GM23338 (cell line): ENCODE measurements around the gene PGPEP1. TPM values are rescaled to one million over a fixed set of nuclear protein-coding genes. Genes with fewer than 3 reads are reported as not detected.

Experiments
- ATAC-seq: fragments of 200-7000 bp; cut with Tn5 transposase; 3 replicates; pipeline ENCODE4 v1.9.1; 2020
- DNase-seq: peaks from one replicate; pipeline ENCODE4 v3.0.0-alpha.2; 2015; ENCODE audit warnings: low spot score
- H2AFZ ChIP-seq: fragments of 200-600 bp; sonication (generic); 2 replicates; pipeline ENCODE4 v1.8.0; 2016; ENCODE audit warnings: antibody characterized with exemption, mild to moderate bottlenecking, moderate library complexity
- H3F3A ChIP-seq: fragments of 200-600 bp; sonication (generic); replicated peaks from 2 replicates; pipeline ENCODE4 v1.8.0; 2017; ENCODE audit warnings: antibody characterized with exemption, mixed run types, low read depth
- H3K27ac ChIP-seq: fragments of 200-600 bp; sonication (generic); 2 replicates; pipeline ENCODE4 v1.6.1; 2016; ENCODE audit warnings: low read depth
- H3K27me3 ChIP-seq: fragments of 200-600 bp; sonication (generic); 2 replicates; pipeline ENCODE4 v1.8.0; 2016; ENCODE audit warnings: mild to moderate bottlenecking, mixed run types, moderate library complexity; ENCODE audit not compliant: insufficient read depth
- H3K36me3 ChIP-seq: fragments of 200-600 bp; sonication (generic); 2 replicates; pipeline ENCODE4 v1.8.0; 2016; ENCODE audit warnings: mild to moderate bottlenecking; ENCODE audit not compliant: insufficient read depth
- H3K4me1 ChIP-seq: fragments of 200-600 bp; sonication (generic); 2 replicates; pipeline ENCODE4 v1.8.0; 2016; ENCODE audit warnings: mild to moderate bottlenecking, moderate library complexity; ENCODE audit not compliant: insufficient read depth
- H3K4me2 ChIP-seq: fragments of 200-600 bp; sonication (generic); 2 replicates; pipeline ENCODE4 v1.7.1; 2017; ENCODE audit warnings: mixed run types
- H3K4me3 ChIP-seq: fragments of 200-600 bp; sonication (generic); 2 replicates; pipeline ENCODE4 v1.6.1; 2016; ENCODE audit warnings: mixed run types
- H3K79me2 ChIP-seq: fragments of 200-600 bp; sonication (generic); replicated peaks from 2 replicates; pipeline ENCODE4 v1.8.0; 2017; ENCODE audit warnings: mild to moderate bottlenecking; ENCODE audit not compliant: insufficient read depth
- H3K9me2 ChIP-seq: fragments of 200-600 bp; sonication (generic); 2 replicates; pipeline ENCODE4 v1.8.0; 2017; ENCODE audit not compliant: insufficient read depth
- H4K20me1 ChIP-seq: fragments of 200-600 bp; sonication (generic); replicated peaks from 2 replicates; pipeline ENCODE4 v1.8.0; 2017; ENCODE audit warnings: mild to moderate bottlenecking; ENCODE audit not compliant: insufficient read depth
- H3K27ac Mint-ChIP-seq: 2 replicates; pipeline ENCODE4 v1.8.0; 2020; ENCODE audit warnings: inconsistent platforms, mild to moderate bottlenecking, moderate library complexity, mixed read lengths
- H3K27me3 Mint-ChIP-seq: 3 replicates; pipeline ENCODE4 v1.8.0; 2022; ENCODE audit warnings: low read depth, mild to moderate bottlenecking, moderate library complexity, mixed read lengths, inconsistent platforms; ENCODE audit not compliant: insufficient read depth, poor library complexity
- H3K36me3 Mint-ChIP-seq: 3 replicates; pipeline ENCODE4 v1.8.0; 2021; ENCODE audit warnings: low read depth, mild to moderate bottlenecking, inconsistent platforms, moderate library complexity, mixed read lengths
- H3K4me1 Mint-ChIP-seq: 3 replicates; pipeline ENCODE4 v1.8.0; 2020; ENCODE audit warnings: mild to moderate bottlenecking, inconsistent platforms, mixed read lengths
- H3K4me3 Mint-ChIP-seq: 3 replicates; pipeline ENCODE4 v1.8.0; 2021; ENCODE audit warnings: moderate library complexity, mild to moderate bottlenecking, inconsistent platforms, mixed read lengths
- H3K9me3 Mint-ChIP-seq: 3 replicates; pipeline ENCODE4 v1.8.0; 2020; ENCODE audit warnings: moderate library complexity, mild to moderate bottlenecking, inconsistent platforms, mixed read lengths
- EZH2phosphoT487 ChIP-seq: fragments of 200-600 bp; sonication (generic); IDR thresholded peaks from one replicate; pipeline ENCODE4 v1.8.1; 2018; ENCODE audit warnings: antibody characterized with exemption; ENCODE audit not compliant: unreplicated experiment
- NANOG ChIP-seq: IDR thresholded peaks from 2 replicates; pipeline ENCODE4 v1.6.1; 2016; ENCODE audit warnings: antibody characterized with exemption, borderline replicate concordance
- POLR2AphosphoS5 ChIP-seq: IDR thresholded peaks from 2 replicates; pipeline ENCODE4 v1.6.1; 2016; ENCODE audit warnings: antibody characterized with exemption, low read depth
- polyA plus RNA-seq: library from polyadenylated mRNA; unstranded; fragments of >200 nt; fragmentation: Nextera tagmentation; extraction: Ambion mirVana; gene quantifications from 2 replicates; pipeline ENCODE4 v1.2.1, GENCODE V29; 2016
- total RNA-seq: library from RNA; depleted of rRNA; stranded (reverse); fragments of >200 nt; shearing (Covaris generic); gene quantifications from 2 replicates; pipeline ENCODE4 v1.2.3, GENCODE V29; 2014
- TF ChIP-seq, protein P1 (sequence below), 2 experiments: fragments of 200-600 bp in 1 of 2; sonication (generic) in 1 of 2; conservative IDR thresholded peaks; 2 replicates each; pipeline versions ENCODE4 v1.5.1 to v1.6.1; 2016 to 2017; ENCODE audit warnings: antibody characterized with exemption in 2 of 2, low read depth in 2 of 2, mild to moderate bottlenecking in 2 of 2, moderate library complexity in 1 of 2
- TF ChIP-seq, protein P2 (sequence below): IDR thresholded peaks from one replicate; pipeline ENCODE4 v1.6.1; 2018; ENCODE audit warnings: antibody characterized with exemption; ENCODE audit not compliant: unreplicated experiment
- TF ChIP-seq, protein P3 (sequence below): IDR thresholded peaks from 2 replicates; pipeline ENCODE4 v1.6.1; 2016; ENCODE audit warnings: antibody characterized with exemption
- TF ChIP-seq, protein P4 (sequence below): fragments of 250-450 bp; sonication (Bioruptor Pico); IDR thresholded peaks from 2 replicates; pipeline ENCODE4 v1.5.0; 2020; ENCODE audit warnings: mild to moderate bottlenecking, moderate library complexity

The PGPEP1 gene
- total and polyA plus RNA-seq, 2 experiments from 2014 or later = 15.5 to 18.9 TPM

DNA sequence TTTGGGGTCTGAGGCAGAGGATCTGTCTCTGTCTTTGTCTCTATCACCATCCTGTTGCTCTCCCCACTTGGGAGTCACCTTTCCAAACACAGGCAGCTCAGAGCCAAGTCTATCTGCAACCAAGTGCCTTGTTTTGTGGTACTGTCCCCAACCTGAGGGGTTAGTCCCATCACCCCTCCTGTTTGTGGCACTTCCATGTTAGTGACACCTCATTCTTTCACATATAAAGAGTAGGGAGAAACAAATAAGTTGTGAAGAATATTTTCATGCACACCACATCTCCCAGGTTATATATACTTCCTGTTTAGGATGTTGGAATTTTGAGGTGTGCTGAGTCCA lies 49.3 kb downstream of the PGPEP1 start:
- H3K27me3 Mint-ChIP-seq = peaks cover 37% of the 10 kb centered on the region
- no peak overlapping the region for H3K4me3 Mint-ChIP-seq
- no peaks in the 10 kb centered on the region for H3K9me3 Mint-ChIP-seq

DNA sequence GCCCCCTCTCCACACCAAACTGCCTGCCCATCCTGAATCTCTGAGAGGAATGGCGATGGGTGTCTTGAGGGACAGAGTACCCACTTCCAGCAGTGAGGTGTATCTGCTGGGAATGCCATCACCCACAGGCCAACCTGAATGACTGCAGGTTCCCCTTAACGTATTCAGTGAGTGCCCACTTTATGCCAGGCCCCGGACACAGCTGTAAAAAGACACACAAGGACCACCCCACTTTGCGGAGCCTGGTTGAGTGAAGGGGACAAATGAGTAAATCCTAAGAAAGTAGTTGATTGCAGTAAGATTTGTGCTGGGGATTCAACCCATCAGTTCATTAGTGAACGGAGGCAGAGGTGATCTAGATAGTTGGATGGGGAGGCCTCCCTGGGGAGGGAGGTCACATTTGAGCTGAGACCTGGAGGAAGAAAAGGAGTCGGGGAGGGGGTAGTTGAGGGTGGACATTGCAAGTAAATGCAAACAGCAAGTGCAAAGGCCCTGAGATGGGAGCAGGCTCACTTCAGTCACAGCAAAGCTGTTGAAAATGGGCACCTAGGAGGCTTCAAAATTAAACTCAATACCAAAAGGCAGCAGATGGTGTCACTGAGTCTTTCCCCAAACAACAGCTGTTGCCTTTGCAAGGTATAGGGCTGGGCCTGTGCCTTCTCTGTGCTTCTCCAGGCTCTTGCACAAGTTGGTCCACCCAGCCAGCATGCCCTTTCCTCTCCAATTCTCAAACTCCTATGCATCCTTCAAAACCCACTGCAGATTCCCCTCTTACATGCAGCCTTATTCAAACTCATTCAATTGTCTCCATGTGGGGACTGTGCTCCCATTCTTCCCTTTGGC lies 49.9 kb downstream of the PGPEP1 start:
- H3K27ac Mint-ChIP-seq = no peak overlapping the region
- Histone ChIP-seq H2AFZ (no peak overlapping the region), H3K4me3 (no peak overlapping the region), H3K36me3 (no peaks in the 10 kb centered on the region), H3K9me2 (no peaks in the 10 kb centered on the region), H3K79me2 (no peaks in the 10 kb centered on the region), H4K20me1 (no peaks in the 10 kb centered on the region), H3F3A (peaks cover 23% of the 10 kb centered on the region), H3K4me1 (peaks cover 7% of the 10 kb centered on the region), H3K4me2 (no peak overlapping the region), H3K27ac (no peak overlapping the region), H3K27me3 (peaks cover 21% of the 10 kb centered on the region)
- H3K4me1 Mint-ChIP-seq = peaks cover 8% of the 10 kb centered on the region; the same call in 2 of the 3 replicates
- no peak for ATAC-seq
- peaks cover 11% of the 10 kb centered on the region for H3K36me3 Mint-ChIP-seq
- no peaks in the 10 kb centered on the region for H3K9me3 Mint-ChIP-seq
- H3K4me3 Mint-ChIP-seq = no peak overlapping the region; the same call in 2 of the 3 replicates
- TF ChIP-seq, protein P1, sequence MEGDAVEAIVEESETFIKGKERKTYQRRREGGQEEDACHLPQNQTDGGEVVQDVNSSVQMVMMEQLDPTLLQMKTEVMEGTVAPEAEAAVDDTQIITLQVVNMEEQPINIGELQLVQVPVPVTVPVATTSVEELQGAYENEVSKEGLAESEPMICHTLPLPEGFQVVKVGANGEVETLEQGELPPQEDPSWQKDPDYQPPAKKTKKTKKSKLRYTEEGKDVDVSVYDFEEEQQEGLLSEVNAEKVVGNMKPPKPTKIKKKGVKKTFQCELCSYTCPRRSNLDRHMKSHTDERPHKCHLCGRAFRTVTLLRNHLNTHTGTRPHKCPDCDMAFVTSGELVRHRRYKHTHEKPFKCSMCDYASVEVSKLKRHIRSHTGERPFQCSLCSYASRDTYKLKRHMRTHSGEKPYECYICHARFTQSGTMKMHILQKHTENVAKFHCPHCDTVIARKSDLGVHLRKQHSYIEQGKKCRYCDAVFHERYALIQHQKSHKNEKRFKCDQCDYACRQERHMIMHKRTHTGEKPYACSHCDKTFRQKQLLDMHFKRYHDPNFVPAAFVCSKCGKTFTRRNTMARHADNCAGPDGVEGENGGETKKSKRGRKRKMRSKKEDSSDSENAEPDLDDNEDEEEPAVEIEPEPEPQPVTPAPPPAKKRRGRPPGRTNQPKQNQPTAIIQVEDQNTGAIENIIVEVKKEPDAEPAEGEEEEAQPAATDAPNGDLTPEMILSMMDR (conservative IDR thresholded peaks at IDR 0.05; ENCODE audit: low read depth in 2 of 2) = no peak
- TF ChIP-seq, protein P2, sequence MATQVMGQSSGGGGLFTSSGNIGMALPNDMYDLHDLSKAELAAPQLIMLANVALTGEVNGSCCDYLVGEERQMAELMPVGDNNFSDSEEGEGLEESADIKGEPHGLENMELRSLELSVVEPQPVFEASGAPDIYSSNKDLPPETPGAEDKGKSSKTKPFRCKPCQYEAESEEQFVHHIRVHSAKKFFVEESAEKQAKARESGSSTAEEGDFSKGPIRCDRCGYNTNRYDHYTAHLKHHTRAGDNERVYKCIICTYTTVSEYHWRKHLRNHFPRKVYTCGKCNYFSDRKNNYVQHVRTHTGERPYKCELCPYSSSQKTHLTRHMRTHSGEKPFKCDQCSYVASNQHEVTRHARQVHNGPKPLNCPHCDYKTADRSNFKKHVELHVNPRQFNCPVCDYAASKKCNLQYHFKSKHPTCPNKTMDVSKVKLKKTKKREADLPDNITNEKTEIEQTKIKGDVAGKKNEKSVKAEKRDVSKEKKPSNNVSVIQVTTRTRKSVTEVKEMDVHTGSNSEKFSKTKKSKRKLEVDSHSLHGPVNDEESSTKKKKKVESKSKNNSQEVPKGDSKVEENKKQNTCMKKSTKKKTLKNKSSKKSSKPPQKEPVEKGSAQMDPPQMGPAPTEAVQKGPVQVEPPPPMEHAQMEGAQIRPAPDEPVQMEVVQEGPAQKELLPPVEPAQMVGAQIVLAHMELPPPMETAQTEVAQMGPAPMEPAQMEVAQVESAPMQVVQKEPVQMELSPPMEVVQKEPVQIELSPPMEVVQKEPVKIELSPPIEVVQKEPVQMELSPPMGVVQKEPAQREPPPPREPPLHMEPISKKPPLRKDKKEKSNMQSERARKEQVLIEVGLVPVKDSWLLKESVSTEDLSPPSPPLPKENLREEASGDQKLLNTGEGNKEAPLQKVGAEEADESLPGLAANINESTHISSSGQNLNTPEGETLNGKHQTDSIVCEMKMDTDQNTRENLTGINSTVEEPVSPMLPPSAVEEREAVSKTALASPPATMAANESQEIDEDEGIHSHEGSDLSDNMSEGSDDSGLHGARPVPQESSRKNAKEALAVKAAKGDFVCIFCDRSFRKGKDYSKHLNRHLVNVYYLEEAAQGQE = no peak
- no peak for TF ChIP-seq NANOG
- TF ChIP-seq, protein P3, sequence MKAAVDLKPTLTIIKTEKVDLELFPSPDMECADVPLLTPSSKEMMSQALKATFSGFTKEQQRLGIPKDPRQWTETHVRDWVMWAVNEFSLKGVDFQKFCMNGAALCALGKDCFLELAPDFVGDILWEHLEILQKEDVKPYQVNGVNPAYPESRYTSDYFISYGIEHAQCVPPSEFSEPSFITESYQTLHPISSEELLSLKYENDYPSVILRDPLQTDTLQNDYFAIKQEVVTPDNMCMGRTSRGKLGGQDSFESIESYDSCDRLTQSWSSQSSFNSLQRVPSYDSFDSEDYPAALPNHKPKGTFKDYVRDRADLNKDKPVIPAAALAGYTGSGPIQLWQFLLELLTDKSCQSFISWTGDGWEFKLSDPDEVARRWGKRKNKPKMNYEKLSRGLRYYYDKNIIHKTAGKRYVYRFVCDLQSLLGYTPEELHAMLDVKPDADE = no peak
- TF ChIP-seq, protein P4, sequence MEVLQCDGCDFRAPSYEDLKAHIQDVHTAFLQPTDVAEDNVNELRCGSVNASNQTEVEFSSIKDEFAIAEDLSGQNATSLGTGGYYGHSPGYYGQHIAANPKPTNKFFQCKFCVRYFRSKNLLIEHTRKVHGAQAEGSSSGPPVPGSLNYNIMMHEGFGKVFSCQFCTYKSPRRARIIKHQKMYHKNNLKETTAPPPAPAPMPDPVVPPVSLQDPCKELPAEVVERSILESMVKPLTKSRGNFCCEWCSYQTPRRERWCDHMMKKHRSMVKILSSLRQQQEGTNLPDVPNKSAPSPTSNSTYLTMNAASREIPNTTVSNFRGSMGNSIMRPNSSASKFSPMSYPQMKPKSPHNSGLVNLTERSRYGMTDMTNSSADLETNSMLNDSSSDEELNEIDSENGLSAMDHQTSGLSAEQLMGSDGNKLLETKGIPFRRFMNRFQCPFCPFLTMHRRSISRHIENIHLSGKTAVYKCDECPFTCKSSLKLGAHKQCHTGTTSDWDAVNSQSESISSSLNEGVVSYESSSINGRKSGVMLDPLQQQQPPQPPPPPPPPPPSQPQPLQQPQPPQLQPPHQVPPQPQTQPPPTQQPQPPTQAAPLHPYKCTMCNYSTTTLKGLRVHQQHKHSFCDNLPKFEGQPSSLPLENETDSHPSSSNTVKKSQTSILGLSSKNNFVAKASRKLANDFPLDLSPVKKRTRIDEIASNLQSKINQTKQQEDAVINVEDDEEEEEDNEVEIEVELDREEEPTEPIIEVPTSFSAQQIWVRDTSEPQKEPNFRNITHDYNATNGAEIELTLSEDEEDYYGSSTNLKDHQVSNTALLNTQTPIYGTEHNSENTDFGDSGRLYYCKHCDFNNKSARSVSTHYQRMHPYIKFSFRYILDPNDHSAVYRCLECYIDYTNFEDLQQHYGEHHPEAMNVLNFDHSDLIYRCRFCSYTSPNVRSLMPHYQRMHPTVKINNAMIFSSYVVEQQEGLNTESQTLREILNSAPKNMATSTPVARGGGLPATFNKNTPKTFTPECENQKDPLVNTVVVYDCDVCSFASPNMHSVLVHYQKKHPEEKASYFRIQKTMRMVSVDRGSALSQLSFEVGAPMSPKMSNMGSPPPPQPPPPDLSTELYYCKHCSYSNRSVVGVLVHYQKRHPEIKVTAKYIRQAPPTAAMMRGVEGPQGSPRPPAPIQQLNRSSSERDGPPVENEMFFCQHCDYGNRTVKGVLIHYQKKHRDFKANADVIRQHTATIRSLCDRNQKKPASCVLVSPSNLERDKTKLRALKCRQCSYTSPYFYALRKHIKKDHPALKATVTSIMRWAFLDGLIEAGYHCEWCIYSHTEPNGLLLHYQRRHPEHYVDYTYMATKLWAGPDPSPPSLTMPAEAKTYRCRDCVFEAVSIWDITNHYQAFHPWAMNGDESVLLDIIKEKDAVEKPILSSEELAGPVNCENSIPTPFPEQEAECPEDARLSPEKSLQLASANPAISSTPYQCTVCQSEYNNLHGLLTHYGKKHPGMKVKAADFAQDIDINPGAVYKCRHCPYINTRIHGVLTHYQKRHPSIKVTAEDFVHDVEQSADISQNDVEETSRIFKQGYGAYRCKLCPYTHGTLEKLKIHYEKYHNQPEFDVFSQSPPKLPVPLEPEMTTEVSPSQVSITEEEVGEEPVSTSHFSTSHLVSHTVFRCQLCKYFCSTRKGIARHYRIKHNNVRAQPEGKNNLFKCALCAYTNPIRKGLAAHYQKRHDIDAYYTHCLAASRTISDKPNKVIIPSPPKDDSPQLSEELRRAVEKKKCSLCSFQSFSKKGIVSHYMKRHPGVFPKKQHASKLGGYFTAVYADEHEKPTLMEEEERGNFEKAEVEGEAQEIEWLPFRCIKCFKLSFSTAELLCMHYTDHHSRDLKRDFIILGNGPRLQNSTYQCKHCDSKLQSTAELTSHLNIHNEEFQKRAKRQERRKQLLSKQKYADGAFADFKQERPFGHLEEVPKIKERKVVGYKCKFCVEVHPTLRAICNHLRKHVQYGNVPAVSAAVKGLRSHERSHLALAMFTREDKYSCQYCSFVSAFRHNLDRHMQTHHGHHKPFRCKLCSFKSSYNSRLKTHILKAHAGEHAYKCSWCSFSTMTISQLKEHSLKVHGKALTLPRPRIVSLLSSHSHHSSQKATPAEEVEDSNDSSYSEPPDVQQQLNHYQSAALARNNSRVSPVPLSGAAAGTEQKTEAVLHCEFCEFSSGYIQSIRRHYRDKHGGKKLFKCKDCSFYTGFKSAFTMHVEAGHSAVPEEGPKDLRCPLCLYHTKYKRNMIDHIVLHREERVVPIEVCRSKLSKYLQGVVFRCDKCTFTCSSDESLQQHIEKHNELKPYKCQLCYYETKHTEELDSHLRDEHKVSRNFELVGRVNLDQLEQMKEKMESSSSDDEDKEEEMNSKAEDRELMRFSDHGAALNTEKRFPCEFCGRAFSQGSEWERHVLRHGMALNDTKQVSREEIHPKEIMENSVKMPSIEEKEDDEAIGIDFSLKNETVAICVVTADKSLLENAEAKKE (CRISPR knock-in tag) = no peak
- no peak for TF ChIP-seq POLR2AphosphoS5
- DNase-seq = no peak
- H3K27me3 Mint-ChIP-seq = peaks cover 32% of the 10 kb centered on the region

More for the DNA sequence above, 49.3 kb downstream of the PGPEP1 start:
- no peak overlapping the region for H3K4me3 ChIP-seq
- Mint-ChIP-seq H3K27ac (no peak overlapping the region), H3K36me3 (peaks cover 11% of the 10 kb centered on the region), H3K4me1 (peaks cover 10% of the 10 kb centered on the region)
- no peaks in the 10 kb centered on the region for H3K9me2 ChIP-seq
- H3K4me2 ChIP-seq = no peak overlapping the region
- H3K27me3 ChIP-seq = peaks cover 21% of the 10 kb centered on the region
- TF ChIP-seq EZH2phosphoT487 = no peak
- ATAC-seq (no peak), DNase-seq (no peak)
- H3K4me1 ChIP-seq = peaks cover 9% of the 10 kb centered on the region
- no peaks in the 10 kb centered on the region for H3K36me3 ChIP-seq
- H4K20me1 ChIP-seq = no peaks in the 10 kb centered on the region
- no peaks in the 10 kb centered on the region for H3K79me2 ChIP-seq
- H3F3A ChIP-seq = peaks cover 26% of the 10 kb centered on the region
- no peak overlapping the region for H3K27ac ChIP-seq
- no peak overlapping the region for H2AFZ ChIP-seq
